Large intestine (tissue), 3 donors: ENCODE results near the gene GNAQ. TPM values are rescaled to one million over a fixed set of nuclear protein-coding genes. Genes with fewer than 3 reads are reported as not detected.
A peak's percentile ranks its signal among the peaks of the same experiment; 100 is the strongest.

Experiments
- DNase-seq, 2 donors: peaks; one replicate each; pipeline versions ENCODE4 v3.0.0 to v3.0.0-alpha.2; 2013
- H3K27ac ChIP-seq: one replicate; pipeline ENCODE4 v1.5.1; 2013; ENCODE audit warnings: low read length
- H3K27me3 ChIP-seq: 2 replicates; pipeline ENCODE4 v1.6.1; 2013; ENCODE audit warnings: low read length; ENCODE audit not compliant: control insufficient read depth, insufficient read depth
- H3K36me3 ChIP-seq: 2 replicates; pipeline ENCODE4 v1.6.1; 2013; ENCODE audit warnings: low read length; ENCODE audit not compliant: control insufficient read depth, insufficient read depth
- H3K4me1 ChIP-seq: one replicate; pipeline ENCODE4 v1.6.1; 2013; ENCODE audit warnings: low read length; ENCODE audit not compliant: control insufficient read depth, insufficient read depth
- H3K4me3 ChIP-seq: one replicate; pipeline ENCODE4 v1.5.1; 2013; ENCODE audit warnings: low read length
- H3K9me3 ChIP-seq: one replicate; pipeline ENCODE4 v1.6.1; 2013; ENCODE audit warnings: mild to moderate bottlenecking, low read depth, low read length, moderate library complexity; ENCODE audit not compliant: control insufficient read depth
- WGBS: methylation state at CpG from one replicate; pipeline ENCODE4 v1.1.5; 2013; ENCODE audit warnings: low lambda C conversion rate; ENCODE audit not compliant: insufficient coverage; 5-methylcytosine and 5-hydroxymethylcytosine counted together
- polyA plus RNA-seq: library from polyadenylated mRNA; unstranded; fragments of 120-200 nt; gene quantifications from one replicate; pipeline ENCODE4 v1.2.1, GENCODE V29; 2013

The GNAQ gene
- polyA plus RNA-seq, 1 donor: 34.0 TPM

DNA sequence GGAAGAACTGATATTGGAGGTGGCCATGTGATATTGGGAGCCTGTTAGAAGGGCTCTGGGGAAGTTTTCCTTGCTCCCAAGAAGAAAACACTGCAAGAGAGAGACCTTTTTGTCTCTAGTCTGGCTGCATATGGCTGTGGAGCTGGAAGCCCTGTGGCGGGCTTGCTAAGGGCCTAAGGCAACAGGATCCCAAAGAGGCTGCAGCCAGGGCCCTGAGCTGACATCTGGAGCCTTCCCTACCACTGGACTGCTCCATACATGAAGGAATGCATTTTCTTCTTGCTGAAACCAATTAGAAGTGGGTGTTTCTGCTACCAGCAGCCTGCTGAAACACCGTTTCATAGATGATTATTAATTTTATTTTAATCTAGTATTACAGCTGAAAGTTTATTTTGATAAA lies 42.2 kb downstream of the GNAQ start:
- no CpG with 5 or more reads among the region's 2 CpGs for WGBS
- peaks cover 20% of the 10 kb centered on the region for H3K4me1 ChIP-seq

DNA sequence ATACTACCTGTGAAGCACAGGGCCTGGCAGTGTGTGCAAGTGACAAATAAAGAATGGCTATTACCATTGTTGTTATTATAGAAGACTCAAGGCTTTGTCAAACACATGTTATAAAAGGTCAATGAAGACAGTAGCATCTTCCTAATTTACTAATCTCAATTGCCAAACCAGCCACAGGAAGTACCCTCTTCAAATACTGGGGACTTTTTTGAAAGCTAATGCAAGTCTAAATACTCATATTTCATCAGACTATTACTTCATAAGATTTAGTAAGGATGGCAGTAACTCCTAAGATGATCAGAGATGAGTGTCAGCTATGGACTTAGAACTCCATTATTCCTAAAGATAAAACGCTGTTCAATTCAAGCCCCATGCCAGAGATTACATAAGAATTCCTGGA lies 43.0 kb downstream of the GNAQ start:
- Histone ChIP-seq H3K27me3 (no peaks in the 10 kb centered on the region), H3K9me3 (no peaks in the 10 kb centered on the region), H3K4me1 (peaks cover 20% of the 10 kb centered on the region), H3K36me3 (no peaks in the 10 kb centered on the region), H3K4me3 (no peak overlapping the region), H3K27ac (no peak overlapping the region)
- WGBS: 0% methylated on average over 1 of the region's 1 CpG
- DNase-seq: no peak

More for the DNA sequence above, 42.2 kb downstream of the GNAQ start:
- Histone ChIP-seq H3K9me3 (no peaks in the 10 kb centered on the region), H3K27me3 (no peaks in the 10 kb centered on the region), H3K27ac (no peak overlapping the region), H3K36me3 (no peaks in the 10 kb centered on the region), H3K4me3 (no peak overlapping the region)
- DNase-seq: no peak

DNA sequence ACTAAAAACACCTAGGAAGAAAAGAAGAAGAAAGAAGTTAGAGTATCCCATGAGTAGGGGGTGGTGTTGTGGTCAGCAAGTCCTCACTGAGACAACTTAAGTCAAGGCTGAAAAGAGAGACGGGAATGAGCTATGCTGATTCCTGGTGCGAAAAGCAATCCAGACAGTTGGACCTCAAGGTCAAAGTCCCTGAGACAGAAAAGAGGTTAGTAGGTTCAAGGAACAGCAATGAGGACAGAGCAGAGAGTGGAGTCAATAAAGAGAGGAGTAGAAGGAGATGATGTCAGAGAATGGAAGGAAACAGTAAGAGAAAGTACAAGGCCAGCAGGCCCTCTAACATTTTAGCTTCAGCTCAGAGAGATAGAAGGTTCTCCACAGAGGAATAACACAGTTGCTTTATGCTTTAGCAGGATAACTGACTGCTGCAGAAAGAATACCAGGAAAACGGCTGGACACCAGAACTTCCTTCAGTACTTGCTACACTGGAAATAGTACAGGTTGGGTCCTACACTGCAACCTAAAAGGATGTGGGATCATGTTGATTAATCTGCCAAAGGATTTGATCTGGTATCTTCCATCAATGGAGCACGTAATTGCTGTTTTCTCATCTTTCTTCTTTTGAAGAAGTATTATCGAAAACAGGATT lies 43.6 kb downstream of the GNAQ start:
- Histone ChIP-seq H3K36me3 (no peaks in the 10 kb centered on the region), H3K27me3 (no peaks in the 10 kb centered on the region), H3K4me1 (peaks cover 20% of the 10 kb centered on the region), H3K9me3 (no peaks in the 10 kb centered on the region), H3K27ac (peak overlapping the region; percentile 74), H3K4me3 (no peak overlapping the region)
- DNase-seq: peak; percentile 80 to 91
- 60% methylated on average over 1 of the region's 5 CpGs for WGBS

DNA sequence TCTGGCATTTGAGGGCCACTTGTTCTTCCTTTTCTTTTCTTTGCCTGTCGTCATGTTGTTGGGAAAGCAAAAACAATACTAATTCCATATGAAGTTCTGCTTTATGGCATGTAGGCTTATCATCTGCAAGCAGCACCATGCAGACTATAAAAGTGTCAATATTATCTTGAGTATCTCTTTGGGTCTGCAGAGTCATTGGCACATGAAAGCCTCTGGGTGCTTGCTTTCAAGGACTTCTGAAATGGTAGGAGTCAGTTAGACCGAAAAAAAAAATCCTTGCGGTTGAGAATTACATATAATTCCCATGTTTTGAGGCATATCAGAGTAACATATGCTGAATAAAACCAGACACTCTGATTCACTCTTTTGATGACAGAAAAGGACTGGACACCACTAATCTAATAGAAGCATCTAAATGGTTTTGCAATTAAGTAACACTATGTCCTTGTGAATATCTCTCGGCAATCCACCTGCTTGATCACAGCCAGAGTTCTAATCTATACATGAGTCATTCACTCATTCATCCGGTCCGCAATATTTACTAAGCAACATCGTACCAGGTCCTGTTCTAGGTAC lies 44.4 kb downstream of the GNAQ start:
- peak overlapping the region; percentile 74 for H3K27ac ChIP-seq
- DNase-seq: peak in 1 of 2 donors; percentile 66
- H3K4me1 ChIP-seq: peaks cover 20% of the 10 kb centered on the region
- WGBS: 40% methylated on average over 1 of the region's 7 CpGs
- H3K27me3 ChIP-seq: no peaks in the 10 kb centered on the region
- H3K4me3 ChIP-seq: no peak overlapping the region
- no peaks in the 10 kb centered on the region for H3K36me3 ChIP-seq
- H3K9me3 ChIP-seq: no peaks in the 10 kb centered on the region

DNA sequence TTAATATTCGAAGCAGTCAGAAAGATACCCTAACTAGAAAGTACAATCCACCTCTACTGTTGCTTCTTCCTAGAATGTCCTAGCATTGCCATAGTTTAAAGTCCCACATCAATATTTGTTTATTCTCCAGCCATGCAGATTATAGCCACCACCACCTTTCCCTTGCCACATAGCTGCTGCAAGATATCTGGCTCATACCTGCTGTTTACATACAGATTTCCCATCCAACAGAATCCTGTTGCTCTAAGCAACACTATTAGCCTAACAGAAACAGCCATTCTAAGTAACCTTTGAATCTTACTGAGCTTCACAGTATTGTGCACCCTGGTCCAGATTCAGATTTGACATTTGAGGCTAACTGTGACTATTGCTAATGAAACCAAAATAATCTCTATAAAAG lies 45.6 kb downstream of the GNAQ start:
- Histone ChIP-seq H3K4me3 (no peak overlapping the region), H3K4me1 (peaks cover 24% of the 10 kb centered on the region), H3K27ac (peak overlapping the region; percentile 74), H3K36me3 (no peaks in the 10 kb centered on the region), H3K9me3 (no peaks in the 10 kb centered on the region), H3K27me3 (no peaks in the 10 kb centered on the region)
- 25% methylated on average over 1 of the region's 1 CpG for WGBS
- DNase-seq: peak; percentile 48 to 79

DNA sequence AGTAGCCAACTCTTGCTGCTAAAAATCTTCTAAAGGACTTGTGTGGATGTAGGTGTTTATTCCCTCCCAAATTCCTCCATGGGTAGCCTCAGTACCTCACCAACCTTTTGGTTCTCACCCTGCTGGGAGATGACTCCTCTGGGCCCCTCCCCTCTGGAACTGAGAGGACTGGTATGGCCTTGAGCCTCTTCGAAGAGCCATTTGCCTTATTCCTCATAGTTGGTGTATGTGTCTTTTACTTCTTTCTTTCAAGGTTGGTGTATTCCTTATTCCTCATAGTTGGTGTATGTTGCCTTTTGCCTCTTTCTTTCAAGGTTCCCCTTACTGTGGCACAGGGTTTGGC lies 48.3 kb downstream of the GNAQ start:
- no CpG with 5 or more reads among the region's 1 CpG for WGBS
- H3K4me1 ChIP-seq: peaks cover 24% of the 10 kb centered on the region

DNA sequence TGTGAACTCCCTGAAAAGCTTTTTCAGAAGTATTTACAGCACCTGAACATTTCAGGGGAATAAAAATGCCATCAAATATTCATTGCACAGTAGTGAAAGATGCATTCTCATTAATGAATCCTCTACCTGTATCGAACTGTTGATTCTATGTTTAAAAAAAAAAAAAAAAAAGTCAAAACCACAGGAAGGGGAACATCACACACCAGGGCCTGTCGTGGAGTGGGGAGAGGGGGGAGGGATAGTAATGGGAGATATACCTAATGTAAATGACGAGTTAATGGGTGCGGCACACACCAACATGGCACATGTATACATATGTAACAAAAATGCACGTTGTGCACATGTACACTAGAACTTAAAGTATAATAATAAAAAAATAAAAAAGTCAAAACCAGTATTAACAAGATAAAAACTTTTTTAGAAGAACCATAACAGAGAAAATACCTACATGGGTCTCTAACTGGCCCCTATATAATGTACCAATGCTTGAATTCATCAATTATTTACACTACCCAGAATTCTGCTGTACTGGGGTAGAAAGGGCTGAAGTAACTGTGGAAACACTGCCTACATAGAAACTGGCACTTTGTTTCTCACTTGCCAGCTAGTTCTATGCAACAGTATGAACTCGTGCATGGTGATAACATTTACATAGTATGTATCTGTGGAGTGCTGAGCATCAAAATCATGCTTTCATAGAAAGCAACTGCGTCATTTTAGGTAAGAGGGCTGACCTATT lies 48.9 kb downstream of the GNAQ start:
- Histone ChIP-seq H3K27me3 (no peaks in the 10 kb centered on the region), H3K27ac (no peak overlapping the region), H3K9me3 (no peaks in the 10 kb centered on the region), H3K36me3 (no peaks in the 10 kb centered on the region), H3K4me1 (peaks cover 22% of the 10 kb centered on the region), H3K4me3 (no peak overlapping the region)
- WGBS: no CpG with 5 or more reads among the region's 7 CpGs
- DNase-seq: no peak

More for the DNA sequence above, 48.3 kb downstream of the GNAQ start:
- Histone ChIP-seq H3K4me3 (no peak overlapping the region), H3K36me3 (no peaks in the 10 kb centered on the region), H3K27me3 (no peaks in the 10 kb centered on the region), H3K9me3 (no peaks in the 10 kb centered on the region), H3K27ac (no peak overlapping the region)
- DNase-seq: no peak

DNA sequence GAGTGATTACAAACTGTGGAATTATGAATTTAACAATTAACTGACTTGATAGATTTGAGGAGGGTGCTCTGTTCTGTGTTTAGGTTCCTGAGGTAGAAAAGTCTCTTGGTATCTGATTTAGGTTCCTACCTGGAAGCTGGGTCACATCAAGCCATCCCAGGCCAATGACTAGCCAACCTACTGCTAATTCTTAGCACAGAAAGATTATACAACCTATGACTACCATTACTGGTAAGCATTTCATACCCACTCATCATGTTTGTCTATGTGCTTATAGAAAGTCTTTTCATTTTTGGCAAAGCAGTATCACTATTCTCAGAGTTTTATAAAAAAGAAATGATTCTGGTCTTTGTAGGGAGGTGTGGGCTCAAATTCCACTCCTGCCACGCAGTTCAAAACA lies 49.7 kb downstream of the GNAQ start:
- H3K9me3 ChIP-seq: no peaks in the 10 kb centered on the region
- no peaks in the 10 kb centered on the region for H3K27me3 ChIP-seq
- no peak for DNase-seq
- peak overlapping the region; percentile 38 for H3K27ac ChIP-seq
- WGBS: no CpG with 5 or more reads among the region's 1 CpG
- H3K4me3 ChIP-seq: no peak overlapping the region
- no peaks in the 10 kb centered on the region for H3K36me3 ChIP-seq
- peaks cover 29% of the 10 kb centered on the region for H3K4me1 ChIP-seq

DNA sequence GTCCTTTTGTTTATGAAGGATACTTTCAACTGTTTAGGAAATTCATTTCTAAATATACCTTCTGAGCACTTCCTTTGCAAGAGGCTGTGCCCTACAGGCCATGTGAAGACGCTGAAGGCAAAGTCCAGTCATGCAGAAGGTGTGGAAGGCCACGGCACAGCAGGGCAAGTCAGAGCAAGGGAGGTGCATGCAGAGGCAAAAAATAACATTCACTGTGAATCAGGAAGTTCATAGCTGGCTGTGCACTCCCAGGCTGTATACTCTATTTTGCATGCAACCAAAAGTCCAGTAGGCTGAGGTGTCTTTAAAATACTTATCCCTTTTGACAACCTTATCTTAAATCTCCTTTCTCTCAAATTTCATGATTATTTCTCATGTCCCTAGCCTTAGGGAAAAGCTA lies 50.3 kb downstream of the GNAQ start:
- peak; percentile 91 to 94 for DNase-seq
- Histone ChIP-seq H3K9me3 (no peaks in the 10 kb centered on the region), H3K4me3 (no peak overlapping the region), H3K27me3 (no peaks in the 10 kb centered on the region), H3K36me3 (no peaks in the 10 kb centered on the region), H3K27ac (peak overlapping the region; percentile 83), H3K4me1 (peaks cover 26% of the 10 kb centered on the region)
- no CpG with 5 or more reads among the region's 2 CpGs for WGBS

DNA sequence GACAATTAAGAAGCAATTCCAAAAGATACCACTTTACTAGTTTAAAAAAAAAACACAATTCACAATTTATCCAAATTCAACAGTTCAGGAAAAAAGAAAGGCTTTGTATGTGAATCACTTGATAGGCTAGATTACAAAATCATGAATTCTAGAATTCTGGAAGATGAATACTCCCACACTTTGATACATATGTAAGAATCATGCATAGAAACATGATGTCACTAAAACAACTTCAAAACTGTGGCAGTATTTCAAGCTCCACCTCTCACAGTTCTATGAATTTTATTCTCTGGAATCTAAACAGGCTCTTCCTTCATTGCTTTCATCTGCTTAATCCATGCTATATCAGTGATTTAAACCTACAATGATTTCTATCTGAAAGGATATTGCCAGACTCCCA lies 51.0 kb downstream of the GNAQ start:
- DNase-seq: no peak
- Histone ChIP-seq H3K36me3 (no peaks in the 10 kb centered on the region), H3K4me1 (peaks cover 22% of the 10 kb centered on the region), H3K9me3 (no peaks in the 10 kb centered on the region), H3K27ac (peak overlapping the region; percentile 83), H3K4me3 (no peak overlapping the region), H3K27me3 (no peaks in the 10 kb centered on the region)
